Trophoblast cell (in vitro differentiated cells and primary cell): ENCODE measurements around the gene KCNJ18.
"Not testable (repeated sequence)": the region's sequence is repeated elsewhere in the genome, so short reads cannot be mapped to it uniquely, and the experiment has no call there.

Experiments used
- DNase-seq, 2 donors: peaks; one replicate each; pipeline ENCODE4 v3.0.0-alpha.2; 2016
- H2AFZ ChIP-seq: 2 replicates; pipeline ENCODE4 v1.6.1; 2013; ENCODE audit warnings: low read length, moderate library complexity, mild to moderate bottlenecking; ENCODE audit not compliant: insufficient read depth, poor library complexity
- H2AK5ac ChIP-seq: 2 replicates; pipeline ENCODE4 v1.6.1; 2013; ENCODE audit warnings: mild to moderate bottlenecking, low read length
- H2BK120ac ChIP-seq: 2 replicates; pipeline ENCODE4 v1.6.1; 2013; ENCODE audit warnings: low read length, mild to moderate bottlenecking, moderate library complexity; ENCODE audit not compliant: insufficient read depth, poor library complexity
- H2BK12ac ChIP-seq: 2 replicates; pipeline ENCODE4 v1.6.1; 2013; ENCODE audit warnings: mild to moderate bottlenecking, low read length, moderate library complexity
- H2BK5ac ChIP-seq: 2 replicates; pipeline ENCODE4 v1.6.1; 2013; ENCODE audit warnings: low read length, low read depth, moderate library complexity, mild to moderate bottlenecking; ENCODE audit not compliant: poor library complexity
- H3K14ac ChIP-seq: 2 replicates; pipeline ENCODE4 v1.6.1; 2013; ENCODE audit warnings: mild to moderate bottlenecking, low read length
- H3K18ac ChIP-seq: 2 replicates; pipeline ENCODE4 v1.6.1; 2013; ENCODE audit warnings: mild to moderate bottlenecking, low read length
- H3K23ac ChIP-seq: 2 replicates; pipeline ENCODE4 v1.6.1; 2013; ENCODE audit warnings: low read length
- H3K27ac ChIP-seq: 2 replicates; pipeline ENCODE4 v1.5.1; 2013; ENCODE audit warnings: low read depth, mild to moderate bottlenecking, inconsistent platforms, low read length, moderate library complexity
- H3K27me3 ChIP-seq: 2 replicates; pipeline ENCODE4 v1.6.1; 2013; ENCODE audit warnings: inconsistent platforms, mild to moderate bottlenecking, low read length, moderate library complexity; ENCODE audit not compliant: insufficient read depth
- H3K36me3 ChIP-seq, 2 experiments: 1 replicate in 1 of 2; 2 replicates in 1 of 2; pipeline ENCODE4 v1.6.1; 2013; ENCODE audit warnings: low read length in 2 of 2, mild to moderate bottlenecking in 2 of 2, moderate library complexity in 1 of 2; ENCODE audit not compliant: insufficient read depth in 2 of 2, control insufficient read depth in 1 of 2
- H3K4ac ChIP-seq: 2 replicates; pipeline ENCODE4 v1.6.1; 2013; ENCODE audit warnings: low read depth, mild to moderate bottlenecking, low read length, moderate library complexity
- H3K4me1 ChIP-seq, 2 experiments: 1 replicate in 1 of 2; 2 replicates in 1 of 2; pipeline ENCODE4 v1.6.1; 2013; ENCODE audit warnings: low read length in 2 of 2, mild to moderate bottlenecking in 2 of 2, moderate library complexity in 1 of 2; ENCODE audit not compliant: insufficient read depth in 2 of 2, control insufficient read depth in 1 of 2
- H3K4me2 ChIP-seq: 2 replicates; pipeline ENCODE4 v1.6.1; 2013; ENCODE audit warnings: inconsistent platforms, mild to moderate bottlenecking, low read length, moderate library complexity
- H3K4me3 ChIP-seq: 2 replicates; pipeline ENCODE4 v1.5.1; 2013; ENCODE audit warnings: mild to moderate bottlenecking, low read depth, low read length, inconsistent platforms
- H3K79me1 ChIP-seq: one replicate; pipeline ENCODE4 v1.6.1; 2013; ENCODE audit warnings: low read length
- H3K79me2 ChIP-seq: 2 replicates; pipeline ENCODE4 v1.6.1; 2013; ENCODE audit warnings: low read length, mild to moderate bottlenecking; ENCODE audit not compliant: control insufficient read depth, insufficient read depth, poor library complexity
- H3K9ac ChIP-seq: 2 replicates; pipeline ENCODE4 v1.6.1; 2013; ENCODE audit warnings: mild to moderate bottlenecking, low read length
- H3K9me3 ChIP-seq: 2 replicates; pipeline ENCODE4 v1.6.1; 2013; ENCODE audit warnings: low read depth, mild to moderate bottlenecking, control low read depth, inconsistent platforms, low read length; ENCODE audit not compliant: insufficient read depth
- H4K12ac ChIP-seq: 2 replicates; pipeline ENCODE4 v1.6.1; 2013; ENCODE audit warnings: low read depth, mild to moderate bottlenecking, low read length, moderate library complexity
- H4K8ac ChIP-seq: 2 replicates; pipeline ENCODE4 v1.6.1; 2013; ENCODE audit warnings: low read depth, mild to moderate bottlenecking, low read length, moderate library complexity
- H4K91ac ChIP-seq: one replicate; pipeline ENCODE4 v1.6.1; 2013; ENCODE audit warnings: low read depth, mild to moderate bottlenecking, low read length, moderate library complexity
- WGBS: extraction: QIAGEN DNeasy Blood & Tissue Kit; methylation state at CpG from one replicate; pipeline ENCODE4 v1.1.7; 2013; ENCODE audit warnings: missing lambda C conversion rate; ENCODE audit not compliant: insufficient read length, insufficient coverage; ENCODE audit errors: extremely low coverage; 5-methylcytosine and 5-hydroxymethylcytosine counted together

The KCNJ18 gene

DNA sequence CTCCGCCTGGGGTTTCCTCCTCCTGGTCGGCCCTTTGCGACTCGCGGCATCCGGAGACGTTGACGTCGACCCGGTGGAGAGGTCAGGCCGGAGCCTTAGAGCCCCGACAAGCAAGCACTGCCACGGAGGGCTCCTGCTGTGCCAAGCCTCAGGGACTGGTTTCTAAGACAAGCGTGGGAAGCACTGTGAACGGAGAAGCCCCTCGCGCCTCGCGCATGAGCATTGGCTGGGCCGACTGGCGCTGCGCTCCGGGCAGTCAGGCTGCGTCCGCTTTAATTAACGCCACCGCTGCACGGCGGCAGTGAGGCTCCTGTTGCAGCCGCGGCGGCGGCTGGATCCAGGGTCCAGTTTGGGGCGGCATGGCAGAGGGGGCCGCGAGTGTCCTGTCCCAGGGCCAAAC is 10.2 kb upstream of the KCNJ18 start:
- DNase-seq, H3K79me1 ChIP-seq, H3K14ac ChIP-seq, H2BK12ac ChIP-seq, H2AFZ ChIP-seq, H4K8ac ChIP-seq, H2AK5ac ChIP-seq, H2BK5ac ChIP-seq, H3K4ac ChIP-seq, H3K4me3 ChIP-seq, H3K79me2 ChIP-seq, H3K27ac ChIP-seq, H2BK120ac ChIP-seq, H3K9ac ChIP-seq, H4K91ac ChIP-seq, H3K18ac ChIP-seq, H4K12ac ChIP-seq, H3K27me3 ChIP-seq, H3K4me2 ChIP-seq, H3K23ac ChIP-seq, H3K4me1 ChIP-seq, H3K36me3 ChIP-seq: not testable (repeated sequence)
- no CpG with 5 or more reads among the region's 36 CpGs for WGBS
- peaks cover 67% of the 10 kb centered on the region for H3K9me3 ChIP-seq

DNA sequence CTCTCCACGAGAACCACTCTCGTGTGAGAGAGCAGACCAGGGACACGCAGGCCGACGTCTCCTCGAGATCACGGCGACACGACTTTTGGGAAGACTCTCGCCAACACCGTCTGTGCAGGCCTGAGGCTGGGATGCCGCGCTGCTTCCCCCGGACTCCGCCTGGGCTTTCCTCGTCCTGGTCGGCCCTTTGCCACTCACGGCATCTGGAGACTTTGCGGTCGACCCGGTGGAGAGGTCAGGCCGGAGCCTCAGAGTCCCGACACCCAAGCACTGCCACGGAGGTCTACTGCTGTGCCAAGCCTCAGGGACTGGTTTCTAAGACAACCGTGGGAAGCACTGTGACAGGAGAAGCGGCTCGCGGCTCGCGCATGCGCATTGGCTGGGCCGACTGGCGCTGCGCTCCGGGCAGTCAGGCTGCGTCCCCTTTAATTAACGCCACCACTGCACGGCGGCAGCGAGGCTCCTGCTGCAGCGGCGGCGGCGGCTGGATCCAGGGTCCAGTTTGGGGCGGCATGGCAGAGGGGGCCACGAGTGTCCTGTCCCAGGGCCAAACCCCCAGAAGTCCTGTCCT is 9.1 kb upstream of the KCNJ18 start:
- not testable (repeated sequence) for H2AK5ac ChIP-seq, H3K4ac ChIP-seq, H2BK120ac ChIP-seq, H2BK12ac ChIP-seq, H4K91ac ChIP-seq, H3K23ac ChIP-seq, H3K14ac ChIP-seq, H3K79me2 ChIP-seq, H2BK5ac ChIP-seq, H3K27ac ChIP-seq, H3K4me3 ChIP-seq, DNase-seq, H4K8ac ChIP-seq, H3K4me1 ChIP-seq, H2AFZ ChIP-seq, H3K4me2 ChIP-seq, H4K12ac ChIP-seq, H3K27me3 ChIP-seq, H3K18ac ChIP-seq, H3K36me3 ChIP-seq, H3K79me1 ChIP-seq, H3K9ac ChIP-seq
- H3K9me3 ChIP-seq, result peaks cover 65% of the 10 kb centered on the region
- no CpG with 5 or more reads among the region's 46 CpGs for WGBS

DNA sequence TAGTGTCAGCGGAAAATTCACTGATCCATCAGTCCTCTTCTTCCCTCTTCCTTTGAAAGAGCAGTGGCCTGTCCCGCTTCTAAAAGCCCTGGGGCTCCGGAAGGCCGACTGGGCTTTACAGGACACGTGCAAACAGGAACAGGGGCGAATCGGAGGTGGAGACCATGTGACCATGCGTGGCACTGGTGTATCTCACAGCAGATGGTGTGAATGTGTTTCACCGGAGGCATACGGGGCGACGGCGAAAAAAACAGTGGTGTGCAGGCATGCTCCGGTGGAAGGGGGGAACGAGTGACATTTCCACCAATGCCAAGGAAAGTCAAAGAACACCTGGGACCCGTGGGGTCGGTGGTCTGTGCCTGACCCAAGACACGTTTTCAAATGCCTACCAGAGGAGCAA is 8.4 kb upstream of the KCNJ18 start:
- no CpG with 5 or more reads among the region's 18 CpGs for WGBS

DNA sequence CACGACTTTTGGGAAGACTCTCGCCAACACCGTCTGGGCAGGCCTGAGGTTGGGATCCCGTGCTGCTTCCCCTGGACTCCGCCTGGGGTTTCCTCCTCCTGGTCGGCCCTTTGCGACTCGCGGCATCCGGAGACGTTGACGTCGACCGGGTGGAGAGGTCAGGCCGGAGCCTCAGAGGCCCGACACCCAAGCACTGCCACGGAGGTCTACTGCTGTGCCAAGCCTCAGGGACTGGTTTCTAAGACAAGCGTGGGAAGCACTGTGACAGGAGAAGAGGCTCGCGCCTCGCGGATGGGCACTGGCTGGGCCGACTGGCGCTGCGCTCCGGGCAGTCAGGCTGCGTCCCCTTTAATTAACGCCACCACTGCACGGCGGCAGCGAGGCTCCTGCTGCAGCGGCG is 7.9 kb upstream of the KCNJ18 start:
- not testable (repeated sequence) for H3K9ac ChIP-seq

More for the DNA sequence above, 8.4 kb upstream of the KCNJ18 start:
- H3K27ac ChIP-seq, H3K36me3 ChIP-seq, H3K4me2 ChIP-seq, H2BK120ac ChIP-seq, H2BK5ac ChIP-seq, DNase-seq, H3K14ac ChIP-seq, H3K4ac ChIP-seq, H4K91ac ChIP-seq, H3K79me1 ChIP-seq, H3K27me3 ChIP-seq, H3K18ac ChIP-seq, H4K8ac ChIP-seq, H2AFZ ChIP-seq, H4K12ac ChIP-seq, H3K9ac ChIP-seq, H3K79me2 ChIP-seq, H3K23ac ChIP-seq, H2AK5ac ChIP-seq, H3K4me3 ChIP-seq, H2BK12ac ChIP-seq, H3K4me1 ChIP-seq: not testable (repeated sequence)
- H3K9me3 ChIP-seq, result peaks cover 65% of the 10 kb centered on the region

More for the DNA sequence above, 7.9 kb upstream of the KCNJ18 start:
- not testable (repeated sequence) for H3K23ac ChIP-seq, H3K79me2 ChIP-seq, H3K36me3 ChIP-seq, H2BK120ac ChIP-seq, H3K18ac ChIP-seq, H2AFZ ChIP-seq, H2AK5ac ChIP-seq, H3K4me2 ChIP-seq, H3K27me3 ChIP-seq, H3K4me1 ChIP-seq, H4K8ac ChIP-seq, H2BK12ac ChIP-seq, DNase-seq, H3K4ac ChIP-seq, H2BK5ac ChIP-seq, H3K79me1 ChIP-seq, H3K14ac ChIP-seq, H3K4me3 ChIP-seq, H4K12ac ChIP-seq, H4K91ac ChIP-seq, H3K27ac ChIP-seq
- no CpG with 5 or more reads among the region's 33 CpGs for WGBS
- peaks cover 62% of the 10 kb centered on the region for H3K9me3 ChIP-seq
